Measurements from ENCODE around the gene LETM1. TPM values are rescaled to one million over a fixed set of nuclear protein-coding genes. Genes with fewer than 3 reads are reported as not detected.

Gene LETM1
- total and polyA plus RNA-seq, 2 of the 8 experiments (the other 6 are each of a cell fraction or from before 2014, with no cell fraction given), result 19.8 to 50.1 TPM

DNA sequence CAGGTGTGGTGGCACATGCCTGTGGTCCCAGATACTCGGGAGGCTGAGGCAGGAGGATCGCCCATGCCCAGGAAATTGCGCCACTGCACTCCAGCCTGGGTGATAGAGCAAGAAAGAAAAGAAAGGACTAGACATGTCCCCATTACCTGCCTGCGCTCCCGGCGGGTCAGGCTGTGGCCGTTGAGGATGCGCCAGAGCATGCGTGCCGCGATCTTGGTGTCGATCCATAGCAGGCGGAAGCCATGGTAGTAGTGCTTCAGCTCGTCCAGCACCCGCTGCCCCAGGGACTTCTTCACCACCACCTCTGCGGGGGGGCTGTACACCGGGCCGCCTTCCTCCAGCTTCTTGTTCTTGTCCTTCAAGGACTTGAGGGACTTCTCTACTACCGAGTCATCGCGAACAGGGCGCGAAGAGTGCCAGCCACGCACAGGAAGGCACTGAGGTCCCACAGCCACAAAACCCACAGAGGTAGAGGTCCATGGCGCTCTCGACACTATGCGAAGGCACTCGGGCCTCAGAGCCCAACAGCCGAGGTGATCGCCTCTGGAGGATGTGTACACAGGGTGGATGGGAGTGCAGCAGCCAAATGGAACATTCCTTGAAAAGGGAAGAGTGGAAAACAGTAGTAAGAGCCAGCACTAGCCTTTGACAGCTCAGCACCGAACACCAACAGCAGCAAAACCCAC is 14.6 kb downstream of the LETM1 start:
- H3K4me2 ChIP-seq (ENCODE audit: insufficient read depth in 1 of 2, low read depth in 2 of 2, low read length in 2 of 2), result no peak overlapping the region
- no peak overlapping the region for H3K18ac ChIP-seq (ENCODE audit: extremely low read depth, low read length)
- no peak overlapping the region for H4K5ac ChIP-seq (ENCODE audit: insufficient read length, low read depth, low read length)
- no peak overlapping the region for H3K27ac ChIP-seq (ENCODE audit: low read depth, low read length)
- no peak overlapping the region for H4K91ac ChIP-seq (replicated peaks; ENCODE audit: insufficient read length, low read length)
- no peaks in the 10 kb centered on the region for H3K27me3 ChIP-seq (replicated peaks in 1 of 4; ENCODE audit: control insufficient read depth in 3 of 4, extremely low read depth in 1 of 4, insufficient read depth in 3 of 4, low read length in 3 of 4)
- DNase-seq (ENCODE audit: low read depth in 1 of 2, low spot score in 2 of 2) (no peak), FAIRE-seq (no peak)
- no peak overlapping the region for H3K56ac ChIP-seq (replicated peaks; ENCODE audit: insufficient read length, low read depth, low read length)
- H3K23me2 ChIP-seq (ENCODE audit: low read depth, low read length), result no peaks in the 10 kb centered on the region
- no peak overlapping the region for H3K9ac ChIP-seq (replicated peaks in 1 of 4; ENCODE audit: extremely low read depth in 1 of 4, low read depth in 3 of 4, low read length in 3 of 4)
- WGBS, 2 experiments (ENCODE audit: extremely low coverage in 1 of 2, insufficient coverage in 1 of 2, insufficient read length in 1 of 2, insufficient replicate concordance in 2 of 2, low coverage in 1 of 2, low lambda C conversion rate in 2 of 2, missing lambda C conversion rate in 1 of 2), result 94% methylated on average over 29 of the region's 31 CpGs; no CpG with 5 or more reads in 1 of the 2 experiments
- ChIA-PET CTCF (ENCODE audit: partially characterized antibody) (interaction anchor here (0.6 to 3.1 kb wide), 5 partner anchors 9 to 321 kb away, joined by 3 to 16 read pairs (median 4); no protein-coding TSS in a partner anchor), POLR2A (ENCODE audit: partially characterized antibody) (interaction anchor here (0.6 kb wide), 1 partner anchor 371 kb away, joined by 3 read pairs; no protein-coding TSS in a partner anchor)
- H3K9me3 ChIP-seq (ENCODE audit: insufficient read depth in 2 of 2, low read depth in 1 of 2, low read length in 1 of 2), result no peaks in the 10 kb centered on the region
- no peak overlapping the region for H2BK120ac ChIP-seq (replicated peaks; ENCODE audit: low read depth, low read length)
- H3K79me1 ChIP-seq (ENCODE audit: low read depth, low read length), result peaks cover 10% of the 10 kb centered on the region
- no peak overlapping the region for H3K23ac ChIP-seq (ENCODE audit: insufficient read length)
- H2AK5ac ChIP-seq (ENCODE audit: low read depth, low read length), result no peak overlapping the region
- no peaks in the 10 kb centered on the region for H3K4me1 ChIP-seq (replicated peaks in 1 of 4; ENCODE audit: control insufficient read depth in 3 of 4, insufficient read depth in 4 of 4, low read length in 3 of 4)
- H2BK20ac ChIP-seq (ENCODE audit: low read length), result no peak overlapping the region
- no peak overlapping the region for H4K8ac ChIP-seq (ENCODE audit: extremely low read depth, insufficient read depth, low read length)
- H3K4ac ChIP-seq (replicated peaks; ENCODE audit: insufficient read length, low read depth, low read length), result no peak overlapping the region
- no peak overlapping the region for H3K4me3 ChIP-seq (ENCODE audit: extremely low read depth in 1 of 4, insufficient read depth in 2 of 4, low read depth in 3 of 4, low read length in 4 of 4)
- H2AFZ ChIP-seq (ENCODE audit: low read length), result no peak overlapping the region
- TF ChIP-seq KDM1A (IDR thresholded peaks at IDR 0.05; ENCODE audit: borderline replicate concordance, low read length), result no peak
- H2BK5ac ChIP-seq (ENCODE audit: low read depth, low read length), result no peak overlapping the region
- no peaks in the 10 kb centered on the region for H3K79me2 ChIP-seq (ENCODE audit: control insufficient read depth in 1 of 2, insufficient read depth in 2 of 2, low read length in 2 of 2)
- peaks cover 1 to 21% of the 10 kb centered on the region in 2 experiments for H4K20me1 ChIP-seq (replicated peaks in 1 of 2; ENCODE audit: control insufficient read depth in 1 of 2, insufficient read depth in 2 of 2, low read length in 2 of 2)
- no peak overlapping the region for H2BK12ac ChIP-seq (ENCODE audit: low read depth, low read length)
- H3K14ac ChIP-seq (ENCODE audit: insufficient read length), result no peak overlapping the region
- H2BK15ac ChIP-seq (ENCODE audit: low read length), result no peak overlapping the region
- peaks cover 0 to 11% (median 6%) of the 10 kb centered on the region in 4 experiments; a peak in 5 of 8 replicates for H3K36me3 ChIP-seq (ENCODE audit: control insufficient read depth in 2 of 4, insufficient read depth in 4 of 4, low read length in 3 of 4)
